ENCODE measurements around the gene REM2. TPM values are rescaled to one million over a fixed set of nuclear protein-coding genes. Genes with fewer than 3 reads are reported as not detected.

REM2 gene
- total RNA-seq: 0.34 and 0.48 TPM in 2 replicates

DNA sequence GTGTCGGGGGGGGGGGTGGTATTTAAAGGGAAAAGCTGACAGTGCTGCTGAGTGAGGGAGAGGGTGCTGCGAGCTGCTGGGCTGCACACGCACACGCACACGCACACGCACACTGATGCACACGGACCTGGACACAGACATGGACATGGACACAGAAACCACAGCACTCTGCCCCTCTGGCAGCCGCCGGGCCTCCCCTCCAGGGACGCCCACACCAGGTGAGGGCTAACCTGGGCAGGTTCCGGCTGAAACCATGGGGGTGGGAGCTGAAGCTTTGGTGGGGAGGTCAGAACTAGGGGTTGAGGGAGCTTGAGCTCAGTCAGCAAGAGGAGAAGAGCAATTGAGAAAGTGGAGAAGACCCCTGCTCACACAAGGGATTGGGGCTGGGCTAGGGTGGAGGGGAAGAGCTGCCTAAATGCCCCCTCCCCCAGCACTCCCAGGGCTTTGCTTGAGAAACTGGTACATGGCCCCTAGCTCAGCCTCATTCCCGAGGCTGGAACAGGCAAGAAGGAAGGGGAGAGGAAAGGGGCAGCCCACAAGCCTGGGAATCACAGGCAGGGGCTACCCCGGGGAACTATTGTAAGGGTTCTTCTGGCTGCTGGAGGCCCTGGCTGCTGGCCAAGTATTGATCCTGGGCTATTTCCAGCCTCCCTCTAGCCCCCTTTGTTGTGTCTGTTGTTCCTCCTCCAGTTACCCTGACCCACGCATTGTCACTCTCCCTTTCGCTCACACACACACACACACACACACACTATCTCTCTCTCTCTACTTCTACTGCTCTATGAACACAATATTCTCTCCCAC lies at the start of gene REM2:
Gene REM2, plus strand, starts transcription at position 50 of the 804 bp plus-strand sequence. Its CDS starts 66 bp downstream, at position 116.
- intact Hi-C loops (cut with micrococcal nuclease): no loop called here

DNA sequence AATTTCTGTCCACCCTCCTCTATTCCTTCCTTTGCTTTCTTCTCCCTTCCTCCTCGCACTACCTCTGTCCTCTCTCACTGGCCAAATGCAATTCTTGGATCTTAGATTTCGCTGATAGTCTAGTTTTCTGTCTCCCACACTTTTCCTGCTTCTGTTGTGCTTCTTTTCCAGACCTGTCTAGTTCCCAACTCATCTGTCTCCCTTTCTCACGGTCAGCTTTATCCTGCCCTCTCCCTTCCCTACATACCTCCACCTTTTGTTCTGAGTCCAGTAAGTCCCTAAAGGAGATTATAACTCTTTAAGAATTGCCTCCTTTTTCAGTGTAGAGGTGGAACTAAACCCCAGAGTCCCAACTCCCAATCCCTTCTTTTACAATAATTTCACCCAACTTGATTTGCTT lies 47.5 kb upstream of the REM2 start:
- intact Hi-C loops (cut with micrococcal nuclease): no loop called here

DNA sequence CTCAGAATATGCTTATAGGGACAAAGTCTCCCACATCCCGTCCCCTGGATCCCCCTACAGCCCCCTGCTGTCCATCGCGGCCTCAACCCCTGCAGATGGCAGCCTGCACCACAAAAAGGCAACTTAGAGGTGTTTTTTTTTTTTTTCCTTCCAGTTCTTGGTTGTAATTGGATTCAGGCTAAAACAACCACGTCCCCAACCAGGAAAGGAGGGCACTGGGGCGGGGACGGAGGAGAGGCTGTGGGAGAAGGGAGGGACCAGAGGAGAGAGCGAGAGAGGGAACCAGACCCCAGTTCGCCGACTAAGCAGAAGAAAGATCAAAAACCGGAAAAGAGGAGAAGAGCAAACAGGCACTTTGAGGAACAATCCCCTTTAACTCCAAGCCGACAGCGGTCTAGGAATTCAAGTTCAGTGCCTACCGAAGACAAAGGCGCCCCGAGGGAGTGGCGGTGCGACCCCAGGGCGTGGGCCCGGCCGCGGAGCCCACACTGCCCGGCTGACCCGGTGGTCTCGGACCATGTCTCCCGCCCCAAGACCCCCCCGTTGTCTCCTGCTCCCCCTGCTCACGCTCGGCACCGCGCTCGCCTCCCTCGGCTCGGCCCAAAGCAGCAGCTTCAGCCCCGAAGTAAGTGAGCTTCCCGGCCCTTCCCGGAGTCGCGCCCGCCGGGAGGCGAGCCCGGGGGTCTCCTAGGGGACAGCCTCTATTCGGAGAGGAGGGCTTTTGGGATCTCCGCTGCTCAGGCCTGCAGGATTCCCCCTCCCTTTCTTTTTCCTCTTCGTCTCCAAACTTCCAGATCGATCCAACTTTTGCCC lies 46.5 kb upstream of the REM2 start, which contains the start of gene MMP14:
Gene MMP14, plus strand, starts transcription at position 285 of the 813 bp plus-strand sequence. Its CDS starts 233 bp downstream, at position 518.
- intact Hi-C loops (cut with micrococcal nuclease): no loop called here

DNA sequence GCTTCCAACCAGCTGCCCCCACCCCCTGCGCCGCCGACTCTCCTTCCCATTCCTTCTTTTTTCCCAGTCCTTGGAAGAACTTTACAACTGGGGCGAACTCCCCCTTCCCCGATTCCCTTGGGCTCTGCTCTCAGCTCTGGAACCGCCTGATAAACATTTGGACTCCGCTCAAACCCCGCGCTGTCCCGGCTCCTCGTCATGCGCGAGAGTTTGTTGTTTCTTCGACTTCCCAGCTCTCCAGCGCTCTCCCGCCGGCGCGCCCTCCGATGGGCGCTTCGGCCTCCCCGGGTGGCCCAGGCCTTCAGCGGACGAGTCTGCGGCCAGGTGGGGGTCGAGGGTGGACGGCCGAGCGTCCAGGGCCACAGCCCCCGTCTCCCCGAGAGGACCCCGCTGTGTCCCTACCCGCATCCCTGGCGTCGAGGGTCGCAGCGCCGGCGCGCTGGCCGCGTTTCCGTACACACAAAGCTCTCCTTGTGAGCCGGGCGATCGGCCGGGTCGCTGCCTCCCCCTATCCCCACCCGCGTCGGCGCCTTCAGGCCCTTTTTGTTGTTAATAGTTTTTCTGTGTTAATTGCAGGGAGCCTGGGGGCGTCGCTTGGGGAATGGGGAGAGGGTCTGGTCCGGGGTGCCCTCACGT lies 45.8 kb upstream of the REM2 start:
- intact Hi-C loops (cut with micrococcal nuclease): no loop called here

- intact Hi-C loops (cut with micrococcal nuclease): no loop called here
Measured at GRCh38 chr14:22837750-22838538, 45.1 kb upstream of the REM2 start.

GRCh38 chr14:22838631-22839041 lies 44.4 kb upstream of the REM2 start:
- intact Hi-C loops (cut with micrococcal nuclease): no loop called here

GRCh38 chr14:22839159-22839779 lies 43.8 kb upstream of the REM2 start:
- intact Hi-C loops (cut with micrococcal nuclease): no loop called here

DNA sequence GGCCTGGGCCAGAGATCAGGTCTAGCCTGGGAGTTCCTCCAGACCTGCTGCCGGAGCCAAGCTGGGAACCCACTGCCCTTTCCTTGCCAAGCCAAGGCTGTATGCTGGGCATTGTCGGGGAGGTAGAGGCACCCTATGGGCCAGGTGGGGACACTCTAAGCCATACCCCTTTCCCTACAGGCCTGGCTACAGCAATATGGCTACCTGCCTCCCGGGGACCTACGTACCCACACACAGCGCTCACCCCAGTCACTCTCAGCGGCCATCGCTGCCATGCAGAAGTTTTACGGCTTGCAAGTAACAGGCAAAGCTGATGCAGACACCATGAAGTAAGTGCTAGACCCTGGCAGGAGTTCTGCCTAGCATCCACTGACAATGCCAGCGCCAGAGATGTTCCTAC lies 41.7 kb upstream of the REM2 start:
- intact Hi-C loops (cut with micrococcal nuclease): no loop called here

GRCh38 chr14:22841769-22842168 lies 41.3 kb upstream of the REM2 start:
- intact Hi-C loops (cut with micrococcal nuclease): no loop called here

DNA sequence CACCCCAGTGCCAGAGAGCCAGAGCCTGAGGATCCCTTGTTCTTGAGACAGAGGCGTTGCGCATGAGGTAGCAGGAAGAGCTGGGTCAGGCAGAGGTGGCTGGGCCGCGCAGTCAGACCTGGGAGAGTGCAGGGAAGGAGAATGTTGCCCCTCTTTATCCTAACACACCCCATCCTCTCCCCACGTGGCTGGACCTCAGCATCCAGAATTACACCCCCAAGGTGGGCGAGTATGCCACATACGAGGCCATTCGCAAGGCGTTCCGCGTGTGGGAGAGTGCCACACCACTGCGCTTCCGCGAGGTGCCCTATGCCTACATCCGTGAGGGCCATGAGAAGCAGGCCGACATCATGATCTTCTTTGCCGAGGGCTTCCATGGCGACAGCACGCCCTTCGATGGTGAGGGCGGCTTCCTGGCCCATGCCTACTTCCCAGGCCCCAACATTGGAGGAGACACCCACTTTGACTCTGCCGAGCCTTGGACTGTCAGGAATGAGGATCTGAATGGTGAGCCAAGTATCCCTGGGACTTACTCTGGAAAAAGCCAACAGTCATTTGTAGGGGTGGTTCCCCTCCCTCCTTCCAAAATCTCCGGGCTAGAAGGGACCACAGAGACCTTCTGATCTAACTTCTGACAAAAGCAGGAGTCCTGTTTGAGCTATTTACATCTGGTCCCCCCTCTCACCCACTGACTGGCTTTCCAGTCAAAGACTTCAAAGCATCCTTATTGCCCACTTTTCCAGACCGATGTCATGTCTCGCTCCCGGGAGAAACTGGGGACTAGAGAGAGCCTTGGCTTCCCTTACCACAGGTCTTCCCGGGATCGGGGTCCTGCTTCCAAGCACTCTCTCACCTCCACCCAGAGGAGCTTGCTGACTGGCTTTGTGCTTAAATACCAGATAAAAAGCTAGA lies 40.6 kb upstream of the REM2 start:
- intact Hi-C loops (cut with micrococcal nuclease): no loop called here

DNA sequence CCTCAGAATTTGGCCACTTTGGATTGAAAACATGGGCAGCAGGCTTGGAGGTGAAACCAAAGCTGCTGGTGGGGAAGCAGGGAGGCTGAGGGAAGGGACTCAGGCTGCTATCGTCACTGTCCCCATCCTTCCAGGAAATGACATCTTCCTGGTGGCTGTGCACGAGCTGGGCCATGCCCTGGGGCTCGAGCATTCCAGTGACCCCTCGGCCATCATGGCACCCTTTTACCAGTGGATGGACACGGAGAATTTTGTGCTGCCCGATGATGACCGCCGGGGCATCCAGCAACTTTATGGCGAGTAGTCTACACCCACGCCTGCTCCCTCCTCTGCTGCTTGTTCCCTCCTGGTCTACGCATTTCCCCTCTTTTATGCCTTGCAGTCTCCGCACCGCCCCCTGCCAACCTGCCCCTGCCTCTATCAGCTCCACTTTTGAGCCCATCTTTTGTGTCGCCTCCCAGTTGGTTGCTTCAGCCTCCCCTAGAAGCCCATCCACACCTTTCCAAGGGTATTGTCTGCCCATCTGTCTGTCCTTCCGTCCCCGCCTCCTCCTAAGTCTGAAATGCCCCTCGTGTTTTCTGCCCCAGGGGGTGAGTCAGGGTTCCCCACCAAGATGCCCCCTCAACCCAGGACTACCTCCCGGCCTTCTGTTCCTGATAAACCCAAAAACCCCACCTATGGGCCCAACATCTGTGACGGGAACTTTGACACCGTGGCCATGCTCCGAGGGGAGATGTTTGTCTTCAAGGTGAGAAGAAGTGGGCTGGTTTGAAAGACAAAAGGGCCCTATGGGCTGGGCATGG lies 39.7 kb upstream of the REM2 start:
- intact Hi-C loops (cut with micrococcal nuclease): no loop called here

- intact Hi-C loops (cut with micrococcal nuclease): no loop called here
Measured at GRCh38 chr14:22844221-22845102, 38.6 kb upstream of the REM2 start.

DNA sequence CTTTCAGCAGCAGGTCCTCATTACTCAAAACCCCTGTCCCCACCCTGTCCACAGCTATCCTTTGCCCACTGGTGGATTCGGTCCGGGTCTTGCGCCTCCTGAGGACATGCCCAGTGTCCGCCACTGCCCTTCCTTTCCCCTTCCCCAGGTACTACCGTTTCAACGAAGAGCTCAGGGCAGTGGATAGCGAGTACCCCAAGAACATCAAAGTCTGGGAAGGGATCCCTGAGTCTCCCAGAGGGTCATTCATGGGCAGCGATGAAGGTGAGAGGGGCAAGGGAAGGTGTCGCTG lies 38.0 kb upstream of the REM2 start:
- intact Hi-C loops (cut with micrococcal nuclease): no loop called here

- intact Hi-C loops (cut with micrococcal nuclease): no loop called here
Measured at GRCh38 chr14:22845821-22846625, 37.0 kb upstream of the REM2 start.

DNA sequence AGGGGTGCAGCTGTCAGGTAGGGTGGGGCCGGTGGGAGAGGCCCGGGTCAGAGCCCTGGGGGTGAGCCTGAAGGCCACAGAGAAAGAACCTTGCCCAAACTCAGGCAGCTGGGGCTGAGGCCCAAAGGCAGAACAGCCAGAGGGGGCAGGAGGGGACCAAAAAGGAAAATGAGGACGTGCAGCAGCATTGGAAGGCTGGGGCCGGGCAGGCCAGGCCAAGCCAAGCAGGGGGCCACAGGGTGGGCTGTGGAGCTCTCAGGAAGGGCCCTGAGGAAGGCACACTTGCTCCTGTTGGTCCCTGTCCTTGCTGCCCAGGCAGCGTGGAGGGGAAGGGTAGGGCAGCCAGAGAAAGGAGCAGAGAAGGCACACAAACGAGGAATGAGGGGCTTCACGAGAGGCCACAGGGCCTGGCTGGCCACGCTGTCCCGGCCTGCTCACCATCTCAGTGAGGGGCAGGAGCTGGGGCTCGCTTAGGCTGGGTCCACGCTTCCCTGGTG lies 36.2 kb upstream of the REM2 start:
- intact Hi-C loops (cut with micrococcal nuclease): no loop called here

- intact Hi-C loops (cut with micrococcal nuclease): no loop called here
Measured at GRCh38 chr14:22847661-22848341, 35.2 kb upstream of the REM2 start.

Measured in T-helper 2 cell treated with Interferon-gamma antibody and Interleukin-4, amounts not matched to agents 100 ng/mL and 5 ng/mL, for 36 hours (primary cell).